HG02884 (cell line): ENCODE data around the gene ALKBH8.
"Not testable (repeated sequence)": the region's sequence is repeated elsewhere in the genome, so short reads cannot be mapped to it uniquely, and the experiment has no call there.

ENCODE experiments used
- ATAC-seq: cut with Tn5 transposase; IDR thresholded peaks from one replicate; pipeline ENCODE4 v1.9.1; 2021; ENCODE audit warnings: mild to moderate bottlenecking, moderate library complexity; ENCODE audit not compliant: unreplicated experiment

Gene ALKBH8

DNA sequence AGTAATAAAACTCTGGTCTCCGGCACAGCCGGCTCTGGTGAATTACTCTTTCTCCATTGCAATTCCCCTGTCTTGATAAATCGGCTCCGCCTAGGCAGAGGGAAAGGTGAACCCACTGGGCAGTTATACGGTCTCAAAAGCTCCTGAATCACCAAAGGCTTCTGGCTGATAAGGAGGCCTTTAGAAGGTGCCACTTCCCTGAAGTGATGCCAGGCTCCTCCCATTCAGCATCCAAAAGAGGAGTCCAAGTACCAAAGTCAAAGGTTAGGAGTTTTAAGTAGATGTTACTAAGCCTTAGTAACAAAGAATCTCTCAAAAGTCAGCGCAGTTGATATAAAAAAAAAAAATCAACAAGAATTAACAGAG, 11.8 kb upstream of the ALKBH8 start:
- ATAC-seq, result no peak

DNA sequence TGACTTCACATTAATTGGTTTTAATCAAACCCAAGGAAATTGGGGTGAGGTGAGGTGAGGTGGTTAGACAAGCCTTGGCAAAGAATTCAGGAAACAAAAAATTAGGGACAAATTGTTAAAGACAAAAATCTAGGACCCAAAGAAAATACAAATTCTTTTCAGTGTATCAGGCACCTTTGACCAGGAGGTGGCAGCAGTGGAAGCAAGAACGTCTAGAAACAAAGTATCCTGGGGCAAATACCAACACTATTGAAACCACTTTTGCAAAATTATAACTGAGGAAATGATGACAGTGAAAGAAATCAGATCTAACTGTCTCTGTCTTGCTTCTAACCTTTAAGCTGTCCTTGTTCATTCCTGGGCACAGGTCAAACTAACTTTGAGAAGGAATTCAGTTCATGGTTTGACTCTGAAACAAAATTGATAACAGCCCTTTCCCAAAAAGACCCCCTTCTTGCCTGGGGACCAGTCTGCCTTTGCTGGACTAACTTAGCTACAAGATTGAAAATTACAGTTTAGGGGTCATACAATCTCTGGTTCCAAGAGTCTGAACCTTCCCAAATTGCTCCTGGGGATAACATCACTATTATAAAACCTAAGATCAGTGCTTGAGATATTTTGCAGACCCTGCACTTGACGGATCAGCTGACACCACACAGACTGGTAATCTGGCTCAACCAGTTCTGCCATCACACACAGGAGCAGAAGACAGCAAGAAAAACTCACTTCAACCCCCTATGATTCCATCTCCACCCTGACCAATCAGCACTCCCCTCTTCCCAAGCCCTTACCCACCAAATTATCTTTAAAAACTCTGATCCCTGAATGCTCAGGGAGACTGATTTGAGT, 11.2 kb upstream of the ALKBH8 start:
- peak; percentile 59 for ATAC-seq

- no peak for ATAC-seq
Measured at GRCh38 chr11:107573438-107573837, 7.9 kb upstream of the ALKBH8 start.

- ATAC-seq, result no peak
Measured at GRCh38 chr11:107570015-107570414, 4.5 kb upstream of the ALKBH8 start.

GRCh38 chr11:107567739-107568335, 2.3 kb upstream of the ALKBH8 start:
- ATAC-seq, result no peak

DNA sequence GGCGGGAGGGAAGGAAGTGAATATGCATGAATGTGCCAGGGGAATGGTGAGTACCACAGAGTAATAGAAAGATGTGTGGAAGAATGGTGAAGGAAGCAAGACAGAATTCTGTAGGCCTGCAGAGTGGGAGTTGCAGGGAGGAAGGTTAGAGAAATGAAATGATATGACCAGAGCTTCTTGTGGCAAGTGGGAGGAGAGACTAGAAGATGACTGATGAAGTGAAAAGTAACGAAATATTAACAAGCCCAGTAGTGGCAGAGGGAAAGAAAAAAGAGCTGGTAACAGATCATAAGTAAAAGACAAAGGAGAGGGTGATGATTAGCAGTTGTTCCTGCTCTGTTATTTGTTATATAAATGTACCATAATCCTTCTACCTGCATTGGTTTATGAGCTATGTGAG, 1.0 kb upstream of the ALKBH8 start:
- ATAC-seq, result no peak

DNA sequence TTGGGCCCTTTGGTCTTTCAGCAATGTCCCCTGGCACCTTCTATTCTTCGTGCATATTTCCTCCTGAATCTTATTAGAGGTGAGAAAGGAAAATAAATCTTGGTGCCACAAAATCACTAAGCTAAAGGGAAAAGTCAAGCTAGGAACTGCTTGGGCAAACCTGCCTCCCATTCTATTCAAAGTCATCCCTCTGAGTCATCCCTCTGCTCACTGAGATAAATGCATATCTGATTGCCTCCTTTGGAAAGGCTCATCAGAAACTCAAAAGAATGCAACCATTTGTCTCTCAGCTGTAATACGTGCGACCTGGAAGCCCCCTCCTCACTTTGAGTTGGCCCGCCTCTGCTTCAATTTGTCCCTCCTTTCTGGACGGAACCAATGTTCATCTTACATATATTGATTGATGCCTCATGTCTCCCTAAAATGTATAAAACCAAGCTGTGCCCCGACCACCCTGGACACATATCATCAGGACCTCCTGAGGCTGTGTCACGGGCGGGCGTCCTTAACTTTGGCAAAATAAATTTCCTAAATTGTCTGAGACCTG, 493 bp upstream of the ALKBH8 start:
- peak; percentile 1 for ATAC-seq

- peak; percentile 3 for ATAC-seq
Measured at GRCh38 chr11:107564877-107565218, 687 bp downstream of the ALKBH8 start.

DNA sequence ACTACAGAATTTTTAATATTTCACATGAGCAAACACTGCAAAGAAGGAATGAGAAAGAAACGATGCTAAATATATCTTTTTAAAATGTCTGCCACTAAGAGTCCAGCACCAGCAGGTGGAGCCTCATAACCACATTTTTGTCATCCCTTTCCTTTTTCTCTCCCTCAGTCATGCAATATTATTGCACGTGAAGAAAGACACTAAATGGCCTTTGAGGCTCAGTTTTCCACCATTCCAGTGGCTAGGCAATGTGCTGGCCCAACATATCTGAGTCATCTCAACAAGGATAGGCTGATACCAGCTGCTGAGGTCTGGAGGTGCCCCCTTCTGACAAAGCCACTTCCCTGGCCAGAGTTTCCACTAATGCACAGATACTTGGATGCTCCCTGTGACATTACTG, 1.8 kb downstream of the ALKBH8 start:
- ATAC-seq, result no peak

- no peak for ATAC-seq
Measured at GRCh38 chr11:107562647-107563208, 2.8 kb downstream of the ALKBH8 start.

GRCh38 chr11:107561688-107562087, 3.8 kb downstream of the ALKBH8 start:
- no peak for ATAC-seq

GRCh38 chr11:107550304-107550703, 15.2 kb downstream of the ALKBH8 start:
- no peak for ATAC-seq

GRCh38 chr11:107549954-107550285, 15.6 kb downstream of the ALKBH8 start:
- ATAC-seq, result no peak

DNA sequence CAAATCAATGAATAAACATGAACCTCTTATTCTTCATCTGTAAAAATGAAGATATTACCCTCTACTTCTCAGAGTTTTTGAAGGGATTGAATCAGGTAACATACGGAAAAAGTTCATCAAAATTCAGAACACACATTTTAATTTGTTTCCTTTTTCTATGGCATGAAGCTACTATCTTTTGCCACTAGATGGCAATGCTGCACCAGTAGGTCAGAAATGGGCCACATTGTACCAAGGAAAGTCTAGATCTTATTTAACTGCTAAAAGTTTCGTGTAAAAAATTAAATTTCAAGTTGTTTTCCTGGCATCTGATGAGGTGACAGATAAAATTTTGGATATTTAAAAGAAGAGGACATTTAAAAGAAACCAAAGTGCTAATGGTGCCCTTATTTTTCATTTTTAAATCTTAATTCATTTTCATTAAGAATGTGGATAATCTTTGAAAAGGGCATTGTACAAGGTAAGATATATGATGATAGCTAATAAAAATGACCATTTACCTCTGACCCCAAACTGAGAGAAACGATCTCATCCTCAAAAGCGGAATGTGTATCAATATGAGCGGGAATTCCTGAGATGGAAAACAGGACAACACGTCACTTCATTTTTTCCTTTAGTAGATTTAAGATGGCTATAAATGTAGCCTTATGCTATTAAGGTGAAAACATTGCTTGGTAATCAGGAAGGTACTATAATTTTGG, 16.1 kb downstream of the ALKBH8 start:
- ATAC-seq, result peak; percentile 62

- ATAC-seq, result no peak
Measured at GRCh38 chr11:107547961-107548360, 17.6 kb downstream of the ALKBH8 start.

GRCh38 chr11:107545101-107545514, 20.4 kb downstream of the ALKBH8 start:
- ATAC-seq, result no peak

GRCh38 chr11:107538821-107539220, 26.7 kb downstream of the ALKBH8 start:
- no peak for ATAC-seq

DNA sequence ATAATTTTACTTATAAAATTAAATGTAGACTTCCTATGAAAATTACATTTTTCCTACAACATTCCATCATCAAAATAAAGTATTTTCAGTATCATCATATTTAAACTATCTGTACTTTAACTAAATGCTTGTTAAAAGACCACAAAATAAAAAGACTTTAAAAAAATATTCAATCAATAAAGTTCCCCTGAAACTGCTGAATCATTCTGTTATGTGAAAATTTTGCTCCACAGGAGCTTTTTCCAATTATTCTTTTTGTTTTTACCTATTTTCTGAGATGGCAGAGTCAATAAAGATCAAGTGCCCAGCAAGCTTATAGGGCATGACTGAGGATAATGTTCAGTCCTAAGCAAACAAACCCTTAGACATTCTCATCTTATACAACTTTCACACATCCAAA, 27.3 kb downstream of the ALKBH8 start:
- no peak for ATAC-seq

GRCh38 chr11:107537155-107537554, 28.4 kb downstream of the ALKBH8 start:
- ATAC-seq, result not testable (repeated sequence)

DNA sequence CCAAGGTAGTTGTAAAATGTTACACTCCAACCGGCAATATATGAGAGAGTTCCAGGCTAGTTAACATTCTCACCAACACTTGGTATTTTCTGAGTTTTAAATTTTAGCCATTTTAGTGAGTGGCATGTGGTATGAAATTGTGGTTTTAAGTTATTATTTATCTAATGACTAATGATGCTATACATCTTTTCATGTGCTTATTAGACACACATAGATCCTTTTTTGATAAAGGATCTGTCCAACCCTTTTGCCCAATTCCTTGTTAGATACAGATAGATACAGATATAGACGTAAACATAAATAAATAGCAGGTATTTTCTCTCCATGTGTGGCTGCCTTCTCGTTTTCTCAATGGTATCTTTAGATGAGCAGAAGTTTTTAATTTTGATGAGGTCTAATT, 39.3 kb downstream of the ALKBH8 start:
- ATAC-seq, result no peak

GRCh38 chr11:107508858-107509244, 56.7 kb downstream of the ALKBH8 start:
- no peak for ATAC-seq
